Measurements from ENCODE around the gene ATXN10. TPM values are rescaled to one million over a fixed set of nuclear protein-coding genes. Genes with fewer than 3 reads are reported as not detected.

Gene ATXN10
- total and polyA plus RNA-seq, 2 of the 13 experiments (the other 11 are each of a cell fraction or from before 2014, with no cell fraction given) = 60.1 to 194 TPM

DNA sequence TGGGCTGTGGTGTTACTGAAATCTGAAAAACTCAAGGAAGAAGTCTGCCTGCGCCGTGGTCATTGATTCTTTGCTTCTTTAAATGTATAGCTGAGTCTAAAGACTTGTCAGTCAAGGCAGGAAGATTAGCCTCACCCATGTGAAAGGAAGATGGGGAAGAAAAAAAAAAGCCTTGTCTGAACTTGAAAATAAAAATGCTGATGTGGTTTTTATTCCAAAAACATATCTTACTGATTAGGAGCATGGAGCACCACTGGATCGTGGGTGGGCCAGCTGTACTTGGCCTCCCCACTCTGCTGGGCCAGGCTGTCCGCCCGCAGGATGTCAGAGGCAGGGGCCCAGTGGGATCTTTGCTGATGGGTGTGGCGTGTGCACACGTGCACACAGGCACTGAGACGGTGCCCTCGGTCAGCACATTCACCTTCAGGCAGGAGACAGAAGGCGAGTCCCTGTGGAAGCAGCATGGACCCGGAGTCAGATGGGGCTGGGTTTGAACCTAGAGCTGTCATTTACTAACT lies 193.4 kb downstream of the ATXN10 start:
- H3K79me2 ChIP-seq (ENCODE audit: insufficient read depth, low read length) = no peaks in the 10 kb centered on the region
- ChIA-PET CTCF (ENCODE audit: low intra/inter-chr PET ratio, low total read pairs) (no interaction called here), POLR2A (no interaction called here)
- H3K4me2 ChIP-seq (ENCODE audit: low read depth, low read length) = no peak overlapping the region
- no peak overlapping the region for H2AFZ ChIP-seq (ENCODE audit: low read length)
- FAIRE-seq (no peak), DNase-seq (ENCODE audit: low spot score) (no peak), ATAC-seq (no peak)
- intact Hi-C loops (cut with micrococcal nuclease; ENCODE audit: unreplicated experiment) (loop anchor here (10.0 kb wide), 1 partner anchor 220 kb away; no protein-coding TSS in a partner anchor), in situ Hi-C loops (cut with HindIII; ENCODE audit: extremely low pct_ligation_motif_present, low pct_unique_long_range_greater_than_20kb) (loop anchor here (5.0 kb wide), 1 partner anchor 288 kb away; no protein-coding TSS in a partner anchor)
- peaks cover 4% of the 10 kb centered on the region for H3K4me1 ChIP-seq (ENCODE audit: insufficient read depth, low read length)
- WGBS (ENCODE audit: low lambda C conversion rate) = 49% methylated on average over 5 of the region's 11 CpGs
- H3K9me3 ChIP-seq (ENCODE audit: low read length) = no peaks in the 10 kb centered on the region
- H3K4me3 ChIP-seq (replicated peaks in 1 of 3; ENCODE audit: insufficient read depth in 1 of 3, low read depth in 2 of 3, low read length in 3 of 3) = no peak overlapping the region
- no TSS peak for BruUV-seq (replicated peaks)
- peaks cover 5% of the 10 kb centered on the region; the same call in 1 of the 2 replicates for H4K20me1 ChIP-seq (ENCODE audit: insufficient read depth, low read length)
- H3K36me3 ChIP-seq (replicated peaks in 1 of 2; ENCODE audit: control insufficient read depth in 1 of 2, insufficient read depth in 2 of 2, low read length in 2 of 2) = no peaks in the 10 kb centered on the region
- no peak overlapping the region for H3K27ac ChIP-seq (ENCODE audit: extremely low read length, insufficient read depth, low read length)
- H3K27me3 ChIP-seq (ENCODE audit: control insufficient read depth in 1 of 2, insufficient read depth in 2 of 2, low read length in 2 of 2) = peaks cover 1 to 20% of the 10 kb centered on the region in 2 experiments; a peak in 3 of 5 replicates
- TF ChIP-seq SATB2 (CRISPR knock-in tag; IDR thresholded peaks at IDR 0.05) (no peak), GLI4 (CRISPR knock-in tag; IDR thresholded peaks at IDR 0.05; ENCODE audit: borderline replicate concordance) (no peak), MAFF (IDR thresholded peaks at IDR 0.05; ENCODE audit: low read depth, low read length) (peak; percentile 43; the same call in 1 of the 2 replicates), MAFK (conservative IDR thresholded peaks at IDR 0.05 in 1 of 2, IDR thresholded peaks at IDR 0.05 in 1 of 2; ENCODE audit: low read length in 2 of 2) (peak; percentile 65 to 70)
- TF ChIP-seq, protein P1, sequence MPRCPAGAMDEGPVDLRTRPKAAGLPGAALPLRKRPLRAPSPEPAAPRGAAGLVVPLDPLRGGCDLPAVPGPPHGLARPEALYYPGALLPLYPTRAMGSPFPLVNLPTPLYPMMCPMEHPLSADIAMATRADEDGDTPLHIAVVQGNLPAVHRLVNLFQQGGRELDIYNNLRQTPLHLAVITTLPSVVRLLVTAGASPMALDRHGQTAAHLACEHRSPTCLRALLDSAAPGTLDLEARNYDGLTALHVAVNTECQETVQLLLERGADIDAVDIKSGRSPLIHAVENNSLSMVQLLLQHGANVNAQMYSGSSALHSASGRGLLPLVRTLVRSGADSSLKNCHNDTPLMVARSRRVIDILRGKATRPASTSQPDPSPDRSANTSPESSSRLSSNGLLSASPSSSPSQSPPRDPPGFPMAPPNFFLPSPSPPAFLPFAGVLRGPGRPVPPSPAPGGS (CRISPR knock-in tag; IDR thresholded peaks at IDR 0.05) = no peak
- TF ChIP-seq, protein P2, sequence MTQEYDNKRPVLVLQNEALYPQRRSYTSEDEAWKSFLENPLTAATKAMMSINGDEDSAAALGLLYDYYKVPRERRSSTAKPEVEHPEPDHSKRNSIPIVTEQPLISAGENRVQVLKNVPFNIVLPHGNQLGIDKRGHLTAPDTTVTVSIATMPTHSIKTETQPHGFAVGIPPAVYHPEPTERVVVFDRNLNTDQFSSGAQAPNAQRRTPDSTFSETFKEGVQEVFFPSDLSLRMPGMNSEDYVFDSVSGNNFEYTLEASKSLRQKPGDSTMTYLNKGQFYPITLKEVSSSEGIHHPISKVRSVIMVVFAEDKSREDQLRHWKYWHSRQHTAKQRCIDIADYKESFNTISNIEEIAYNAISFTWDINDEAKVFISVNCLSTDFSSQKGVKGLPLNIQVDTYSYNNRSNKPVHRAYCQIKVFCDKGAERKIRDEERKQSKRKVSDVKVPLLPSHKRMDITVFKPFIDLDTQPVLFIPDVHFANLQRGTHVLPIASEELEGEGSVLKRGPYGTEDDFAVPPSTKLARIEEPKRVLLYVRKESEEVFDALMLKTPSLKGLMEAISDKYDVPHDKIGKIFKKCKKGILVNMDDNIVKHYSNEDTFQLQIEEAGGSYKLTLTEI (CRISPR knock-in tag; conservative IDR thresholded peaks at IDR 0.05) = no peak
- no peak overlapping the region for H3K9ac ChIP-seq (ENCODE audit: insufficient read depth, low read depth, low read length)

Data from HepG2 (cell line).